ENCODE data around the gene STYK1.
"Not testable (repeated sequence)": the region's sequence is repeated elsewhere in the genome, so short reads cannot be mapped to it uniquely, and the experiment has no call there.

STYK1 gene

DNA sequence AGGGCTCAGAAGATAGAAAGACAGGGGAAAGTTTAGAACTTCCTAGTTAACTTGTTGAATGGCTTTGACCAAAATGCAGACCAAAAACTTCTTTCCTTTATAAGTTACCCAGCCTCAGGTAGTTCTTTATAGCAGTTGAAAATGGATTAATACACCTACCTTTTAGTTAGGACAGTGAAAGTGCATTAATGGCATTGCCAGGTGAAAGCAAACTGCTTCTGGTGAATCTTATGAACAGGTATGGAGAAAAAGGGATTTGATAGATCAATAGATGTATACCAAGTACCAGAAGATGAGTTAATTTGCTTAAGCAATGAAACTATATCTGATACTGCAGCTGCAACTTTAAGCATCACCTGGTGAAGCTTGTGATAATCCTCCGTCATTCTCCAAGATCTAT lies 14.2 kb upstream of the STYK1 start:
- DNase-seq: no peak

DNA sequence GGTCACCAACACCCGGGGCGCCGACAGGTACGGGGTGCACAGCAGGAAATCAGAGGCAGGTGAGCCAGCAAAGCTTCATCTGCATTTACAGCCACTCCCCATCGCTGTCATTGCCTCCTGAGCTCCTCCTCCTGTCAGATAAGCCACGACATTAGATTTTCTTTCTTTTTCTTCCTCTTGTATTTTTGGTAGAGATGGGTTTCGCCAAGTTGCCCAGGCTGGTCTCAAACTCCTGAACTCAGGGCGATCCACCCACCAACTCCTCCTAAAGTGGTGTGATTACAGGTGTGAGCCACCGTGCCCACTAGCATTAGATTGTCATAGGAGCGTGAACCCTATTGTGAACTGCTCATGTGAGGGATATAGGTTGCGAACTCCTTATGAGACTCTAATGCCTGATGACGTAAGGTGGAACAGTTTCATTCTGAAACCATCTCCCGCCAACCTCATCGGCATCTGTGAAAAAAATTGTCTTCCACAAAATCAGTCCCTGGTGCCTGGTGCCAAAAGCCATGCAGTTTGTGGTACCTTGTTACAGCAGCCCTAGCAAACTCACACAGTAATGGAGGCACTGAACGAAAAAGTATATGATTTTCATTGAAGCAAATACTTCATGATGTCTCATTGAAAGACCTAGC lies 1.5 kb downstream of the STYK1 start:
- no peak for DNase-seq

DNA sequence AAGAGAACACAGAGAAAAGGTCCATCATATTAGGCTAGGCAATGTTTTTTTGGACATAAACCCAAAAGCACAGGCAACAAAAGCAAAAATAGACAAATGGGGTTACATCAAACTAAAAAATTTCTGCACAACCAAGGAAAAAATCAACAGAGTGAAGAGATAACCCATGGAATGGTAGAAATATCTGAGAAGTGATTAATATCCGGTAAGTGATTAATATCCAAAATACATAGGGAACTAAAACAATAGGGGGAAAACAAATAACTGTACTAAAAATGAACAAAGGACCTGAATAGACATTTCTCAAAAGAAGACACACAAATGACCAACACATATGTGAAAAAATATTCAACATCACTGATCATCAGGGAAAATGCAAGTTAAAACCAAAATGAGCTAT lies 4.3 kb downstream of the STYK1 start:
- DNase-seq: no peak

DNA sequence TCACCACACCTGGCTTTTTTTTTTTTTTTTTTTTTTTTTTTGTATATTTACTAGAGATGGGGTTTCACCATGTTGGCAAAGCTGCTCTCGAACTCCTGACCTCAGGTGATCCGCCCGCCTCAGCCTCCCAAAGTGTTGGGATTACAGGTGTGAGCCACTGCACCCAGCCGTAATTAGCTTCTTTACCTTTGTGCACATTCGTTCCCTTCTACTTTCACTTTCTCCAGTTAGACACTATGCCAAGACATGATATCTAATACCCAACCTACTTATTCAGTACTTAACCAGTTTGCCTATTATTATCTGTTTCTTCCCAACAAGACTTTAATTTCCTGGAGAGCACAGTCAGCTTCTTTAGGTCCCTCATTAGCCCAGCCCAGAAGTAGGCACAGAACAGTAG lies 5.3 kb downstream of the STYK1 start:
- DNase-seq: no peak

DNA sequence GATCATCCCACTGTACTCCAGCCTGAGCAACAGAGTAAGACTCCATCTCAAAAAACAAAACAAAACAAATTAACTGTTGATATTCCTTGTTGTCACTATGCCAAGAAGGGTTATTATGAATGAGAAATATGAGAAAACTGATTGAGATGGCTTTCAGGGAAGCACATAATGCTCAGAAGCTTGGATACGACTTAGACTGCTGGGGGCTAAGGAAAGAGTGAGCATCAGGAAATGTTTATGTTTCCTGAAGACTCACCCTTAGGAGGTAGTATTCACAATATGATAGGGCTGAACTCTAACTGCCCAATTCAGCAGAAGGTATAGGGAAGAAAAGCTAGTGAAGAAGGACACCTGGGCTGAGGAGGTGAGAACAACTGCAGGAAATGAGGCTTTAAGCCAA lies 6.3 kb downstream of the STYK1 start:
- no peak for DNase-seq

DNA sequence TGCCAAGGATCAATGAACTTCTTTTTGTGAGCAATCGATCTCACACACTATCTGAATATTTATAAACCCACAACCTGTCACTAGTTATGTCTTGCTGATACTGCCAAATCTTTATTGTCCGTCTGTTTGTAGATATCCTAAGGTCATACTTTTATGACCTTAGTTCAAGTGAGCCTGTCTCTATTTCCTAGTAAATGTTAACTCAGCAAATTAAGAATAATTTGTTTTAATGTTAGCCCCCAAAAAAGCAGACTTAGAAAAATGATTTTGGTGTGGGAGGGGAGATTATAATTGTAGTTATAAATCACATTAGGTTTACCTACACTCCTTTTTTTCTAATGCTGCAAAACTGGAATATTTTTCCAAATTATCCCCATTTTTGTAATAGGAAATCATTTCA lies 9.4 kb downstream of the STYK1 start:
- no peak for DNase-seq

DNA sequence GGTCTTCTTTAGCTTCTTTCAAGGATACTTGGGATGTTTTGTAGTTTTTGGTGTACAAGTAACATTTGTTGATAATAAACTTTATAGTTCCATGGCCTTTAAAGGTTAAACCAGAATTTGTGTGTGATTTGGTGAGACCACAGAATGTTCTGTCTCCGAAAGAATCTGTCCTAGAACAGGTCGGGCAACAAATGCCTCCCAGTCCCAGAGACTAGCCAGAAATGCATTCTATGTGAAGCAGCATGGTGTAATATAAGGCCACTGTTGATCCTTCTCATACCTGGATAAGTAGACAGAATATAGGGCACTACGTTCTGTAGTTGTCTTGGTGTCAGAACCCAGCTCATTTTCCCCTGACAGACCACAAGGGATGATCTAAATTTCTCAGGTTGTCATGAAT lies 10.0 kb downstream of the STYK1 start:
- DNase-seq: no peak

DNA sequence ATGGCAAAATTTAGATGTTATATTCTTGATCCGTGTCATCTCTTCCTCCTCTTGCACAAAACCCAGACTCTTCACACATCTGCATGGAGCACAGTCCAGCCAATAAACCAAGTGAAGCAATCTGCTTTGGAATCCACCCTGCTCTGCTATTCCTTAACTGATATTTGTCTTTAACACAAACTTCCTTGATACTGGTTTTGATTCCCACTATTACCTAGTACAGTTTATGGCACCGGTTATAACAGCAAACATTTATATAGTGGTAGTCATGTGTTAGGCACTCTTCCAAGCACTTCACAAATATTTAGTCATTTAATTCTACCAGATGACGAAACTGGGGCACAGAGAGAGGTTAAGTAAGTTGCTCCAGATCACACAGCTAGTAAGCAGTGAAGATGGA lies 12.5 kb downstream of the STYK1 start:
- DNase-seq: no peak

DNA sequence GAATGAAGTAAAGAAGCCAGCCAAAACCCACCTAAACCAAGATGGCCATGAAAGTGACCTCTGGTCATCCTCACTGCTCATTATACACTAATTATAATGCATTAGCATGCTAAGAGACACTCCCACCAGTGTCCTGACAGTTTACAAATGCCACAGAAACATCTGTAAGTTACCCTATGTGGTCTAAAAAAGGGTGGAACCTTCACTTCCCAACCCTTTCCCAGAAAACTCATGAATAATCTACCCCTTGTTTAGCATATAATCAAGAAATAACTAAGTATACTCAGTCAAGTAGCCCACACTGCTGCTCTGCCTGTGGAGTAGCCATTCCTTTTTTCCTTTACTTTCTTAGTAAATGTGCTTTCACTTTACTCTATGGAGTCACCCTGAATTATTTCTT lies 19.8 kb downstream of the STYK1 start:
- no peak for DNase-seq

DNA sequence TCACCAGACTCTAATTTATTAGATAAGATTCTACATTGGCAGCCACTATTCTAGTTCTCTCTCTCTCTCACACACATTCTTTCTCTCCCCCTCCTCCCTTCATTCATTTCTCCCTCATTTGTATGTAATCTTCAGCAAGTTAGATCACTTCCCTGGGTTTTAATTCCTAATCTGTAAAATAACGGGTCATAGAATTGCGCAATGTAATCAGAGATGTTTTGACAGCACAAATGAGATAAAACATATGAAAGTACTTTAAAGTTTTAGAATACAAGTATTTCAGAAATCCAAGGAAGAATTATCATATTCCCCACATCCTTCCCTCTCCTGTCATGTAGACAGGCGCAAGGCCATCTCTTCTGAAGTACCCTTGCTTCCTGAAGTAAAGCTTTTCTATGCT lies 21.7 kb downstream of the STYK1 start:
- no peak for DNase-seq

DNA sequence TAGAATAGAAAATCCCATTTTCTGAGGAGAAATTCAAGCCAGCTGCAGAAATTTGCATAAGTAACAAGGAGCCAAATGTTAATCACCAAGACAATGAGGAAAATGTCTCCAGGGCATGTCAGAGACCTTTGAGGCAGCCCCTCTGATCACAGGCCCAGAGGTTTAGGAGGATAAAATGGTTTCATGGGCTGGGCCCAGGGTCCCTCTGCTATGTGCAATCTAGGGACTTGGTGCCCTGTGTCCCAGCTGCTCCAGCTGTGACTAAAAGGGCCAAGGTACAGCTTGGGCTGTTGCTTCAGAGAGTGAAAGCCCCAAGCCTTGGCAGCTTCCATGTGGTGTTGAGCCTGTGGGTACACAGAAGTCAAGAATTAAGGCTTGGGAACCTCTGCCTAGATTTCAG lies 27.3 kb downstream of the STYK1 start:
- DNase-seq: not testable (repeated sequence)

DNA sequence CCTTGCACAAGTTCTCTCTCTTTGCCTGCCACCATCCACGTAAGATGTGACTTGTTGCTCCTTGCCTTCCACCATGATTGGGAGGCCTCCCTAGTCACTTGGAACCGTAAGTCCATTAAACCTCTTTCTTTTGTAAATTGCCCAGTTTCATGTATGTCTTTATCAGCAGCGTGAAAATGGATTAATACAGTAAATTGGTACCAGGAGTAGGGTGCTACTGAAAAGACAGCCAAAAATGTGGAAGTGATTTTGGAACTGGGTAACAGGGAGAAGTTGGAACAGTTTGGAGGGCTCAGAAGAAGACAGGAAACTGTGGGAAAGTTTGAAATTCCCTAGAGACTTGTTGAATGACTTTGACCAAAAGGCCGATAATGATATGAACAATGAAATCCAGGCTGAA lies 27.9 kb downstream of the STYK1 start:
- DNase-seq: no peak

DNA sequence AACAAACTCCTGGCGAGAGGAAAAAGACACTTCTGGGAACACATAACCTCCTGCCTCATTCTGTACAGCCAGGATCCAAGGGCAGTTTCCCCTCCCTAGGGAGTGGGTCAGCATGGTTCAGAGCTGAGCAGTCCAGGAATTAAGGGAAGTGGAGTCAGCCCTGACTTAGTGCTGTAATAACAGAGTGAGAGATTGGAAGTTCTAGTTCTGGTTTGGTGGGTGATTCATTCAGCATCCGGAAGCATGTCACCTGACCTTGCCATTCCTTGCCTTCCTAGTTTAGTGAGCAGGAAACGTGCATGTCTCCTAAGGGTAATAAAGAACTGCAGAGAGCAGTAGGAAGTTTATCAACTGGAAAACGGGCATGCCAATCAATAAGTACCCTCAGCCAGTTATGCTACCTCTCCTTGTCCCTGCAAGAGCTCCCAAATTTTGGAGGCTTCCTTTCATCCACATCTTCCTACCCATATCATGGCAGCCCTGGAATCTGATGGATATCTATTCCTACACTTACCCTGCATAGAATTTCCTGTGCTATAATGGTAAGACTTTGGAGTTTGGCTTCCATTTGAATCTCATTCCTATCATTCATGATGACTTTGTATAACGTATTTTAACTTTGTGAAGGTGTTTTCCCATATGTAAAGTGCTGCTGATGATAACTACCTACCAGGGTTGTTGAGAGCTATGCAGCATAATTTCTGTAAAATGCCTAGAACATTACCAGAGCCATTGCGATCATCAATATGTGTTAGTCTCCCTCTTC lies 31.9 kb downstream of the STYK1 start:
- no peak for DNase-seq

DNA sequence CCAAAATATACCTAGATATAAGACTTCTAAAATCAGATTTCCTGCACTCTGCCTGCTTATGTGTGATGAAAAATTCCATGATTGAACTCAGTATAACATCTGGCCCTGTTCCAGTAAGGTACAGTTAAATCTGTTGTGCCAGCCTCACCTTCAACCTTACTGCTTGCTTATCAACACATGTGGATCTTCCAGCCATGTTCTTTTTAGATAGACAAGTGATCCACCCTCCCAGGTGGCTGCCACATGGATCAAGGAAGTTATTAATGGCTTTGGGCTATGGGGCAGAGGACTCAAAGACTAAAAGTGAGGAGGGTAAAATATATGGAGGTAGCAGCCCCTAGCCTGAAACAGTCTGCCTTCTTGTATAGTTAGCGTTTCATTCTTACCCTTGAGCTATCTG lies 35.1 kb downstream of the STYK1 start:
- no peak for DNase-seq

DNA sequence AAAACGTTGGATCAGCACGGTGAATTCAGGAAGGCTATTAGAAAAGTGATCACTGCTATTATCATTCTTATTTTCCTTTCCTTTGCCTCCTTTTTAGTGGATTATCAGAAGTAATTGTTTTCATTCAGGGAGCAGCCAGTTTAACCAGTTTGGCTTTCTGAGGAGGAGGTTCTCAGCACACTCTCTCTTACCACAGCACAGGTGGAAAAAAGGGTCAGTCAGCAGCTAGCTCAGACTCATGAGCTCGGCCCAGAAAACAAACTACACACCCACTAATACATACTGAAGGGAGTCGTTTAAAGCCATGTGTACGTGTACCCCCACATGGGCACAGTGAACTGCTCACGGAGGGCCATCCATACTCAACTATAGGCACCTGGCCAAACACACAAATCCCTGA lies 37.2 kb downstream of the STYK1 start:
- DNase-seq: no peak

DNA sequence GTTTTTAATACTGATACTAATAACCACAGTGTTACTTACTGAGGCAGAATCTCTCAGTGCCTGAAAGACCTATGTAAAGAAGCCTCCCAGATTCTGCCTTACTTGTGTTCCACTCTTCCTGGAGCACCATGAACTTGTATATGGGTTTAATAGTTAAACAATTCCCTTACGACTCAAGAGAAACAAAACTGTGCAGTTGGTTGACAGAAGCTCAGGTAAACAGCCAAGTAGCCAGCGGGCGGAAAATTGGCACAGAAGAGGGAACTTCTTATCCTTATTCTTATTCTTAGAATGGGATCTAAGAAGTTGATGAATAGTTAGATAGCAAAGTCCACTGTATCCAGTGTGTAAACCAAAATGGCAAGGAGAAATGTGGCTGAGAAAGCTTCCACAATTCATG lies 37.7 kb downstream of the STYK1 start:
- DNase-seq: no peak

DNA sequence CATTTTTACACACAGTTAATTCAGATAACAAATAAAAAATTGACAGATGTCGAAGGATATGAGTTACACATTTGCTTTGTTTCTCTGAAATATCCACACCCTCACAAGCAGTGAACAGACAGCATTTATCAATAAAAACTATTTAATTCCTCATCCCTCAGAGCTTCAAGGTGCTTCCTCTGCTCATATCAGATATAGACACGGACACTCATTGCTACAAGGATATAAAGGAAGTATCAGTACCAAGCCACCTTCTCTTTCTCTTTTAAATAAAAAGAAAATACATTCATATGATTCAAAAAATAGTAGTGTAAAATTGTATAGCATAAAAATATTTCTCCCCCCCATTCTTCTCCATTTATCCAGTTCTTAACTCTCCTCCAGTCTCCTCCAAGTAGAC lies 38.5 kb downstream of the STYK1 start:
- no peak for DNase-seq

DNA sequence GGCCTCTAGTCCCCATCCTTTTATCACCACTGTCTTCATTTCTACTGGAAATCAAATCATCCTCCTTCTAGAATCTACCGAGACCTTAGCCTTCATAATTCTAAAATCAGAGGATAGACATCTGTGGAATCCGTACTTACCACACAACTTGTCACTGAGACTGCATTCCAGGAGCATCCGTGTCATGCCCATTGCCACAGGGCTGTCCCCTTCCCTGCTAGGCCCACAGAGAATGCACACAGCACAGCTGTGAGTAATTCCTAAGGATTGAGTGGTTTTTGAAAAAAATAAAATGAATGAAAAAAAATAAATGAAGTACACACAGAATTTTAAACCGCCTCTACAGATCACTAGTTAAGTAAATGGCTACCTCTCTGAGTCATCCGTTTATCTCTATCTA lies 39.4 kb downstream of the STYK1 start:
- no peak for DNase-seq

DNA sequence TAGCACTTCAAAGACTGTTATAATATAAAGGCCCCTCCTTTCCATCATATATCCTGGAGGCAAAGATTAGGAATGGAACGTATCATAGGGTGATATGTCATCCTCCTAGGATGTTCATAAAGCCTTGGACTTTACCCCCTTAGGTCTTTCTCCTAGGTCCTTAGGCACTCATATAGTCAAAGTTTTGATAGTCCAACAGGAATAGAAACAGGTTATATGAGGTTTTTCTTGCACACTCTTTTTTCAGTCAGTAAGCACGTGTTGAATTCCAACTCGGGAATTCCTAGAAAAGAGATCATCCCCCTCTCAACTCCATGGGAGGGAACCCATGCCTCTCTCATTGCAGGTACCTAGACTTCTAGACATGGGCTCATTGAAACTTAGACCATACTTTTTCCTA lies 40.3 kb downstream of the STYK1 start:
- DNase-seq: no peak

DNA sequence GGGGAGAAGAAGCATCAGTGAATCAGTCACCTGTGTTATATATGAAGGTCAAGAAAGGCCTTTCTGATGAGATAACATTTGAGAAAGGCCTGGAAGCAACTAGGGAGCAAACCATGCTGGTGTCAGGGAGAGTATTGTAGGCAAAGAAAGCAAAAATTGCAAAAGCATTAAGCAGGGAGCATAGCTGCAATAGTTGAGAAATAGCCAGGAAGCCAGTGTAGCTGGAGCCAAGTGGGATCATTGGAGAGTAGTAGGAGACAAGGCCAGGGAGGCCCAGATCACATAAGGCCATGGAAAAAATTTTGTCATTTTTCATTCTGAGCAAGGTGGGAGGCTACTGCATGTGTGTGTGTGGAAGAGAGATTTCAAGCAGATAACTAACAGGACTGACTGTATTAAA lies 41.6 kb downstream of the STYK1 start:
- no peak for DNase-seq

DNA sequence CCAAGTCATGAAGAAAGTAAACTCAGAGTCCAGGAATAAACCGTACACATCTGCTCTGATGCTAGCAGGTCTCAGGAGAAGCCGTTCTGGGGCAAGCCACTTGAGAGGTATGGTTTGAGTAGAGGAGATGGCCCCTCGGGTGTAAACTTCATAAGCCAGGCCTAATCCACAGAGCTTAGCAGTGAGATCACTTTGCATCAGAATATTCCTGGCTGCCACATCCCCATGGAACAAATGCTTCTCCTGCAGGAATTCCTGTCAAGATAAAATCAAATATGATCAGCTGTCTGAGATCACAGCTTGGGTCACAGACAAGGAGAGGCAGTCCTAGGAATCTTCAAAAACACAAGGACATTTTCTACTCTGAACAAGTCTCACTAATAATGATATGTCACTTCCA lies 49.2 kb downstream of the STYK1 start:
- DNase-seq: no peak

DNA sequence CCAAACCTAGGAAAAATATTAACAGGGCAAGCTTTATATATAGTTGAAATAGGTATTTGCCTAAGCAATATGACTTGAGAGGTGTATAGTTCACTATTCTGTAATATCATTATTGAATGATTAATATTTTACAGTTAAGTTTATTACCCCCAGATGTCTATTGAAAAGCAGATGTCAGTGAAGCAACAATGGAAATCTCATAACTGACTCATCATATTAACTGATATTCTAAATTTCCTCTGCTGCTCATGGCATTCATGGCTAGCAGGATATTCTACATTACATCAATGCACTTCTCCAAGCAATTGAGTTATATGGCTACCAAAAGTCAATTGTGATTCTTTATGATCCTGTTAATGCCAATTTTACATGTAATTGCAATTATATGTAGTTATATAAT lies 50.7 kb downstream of the STYK1 start:
- no peak for DNase-seq

DNA sequence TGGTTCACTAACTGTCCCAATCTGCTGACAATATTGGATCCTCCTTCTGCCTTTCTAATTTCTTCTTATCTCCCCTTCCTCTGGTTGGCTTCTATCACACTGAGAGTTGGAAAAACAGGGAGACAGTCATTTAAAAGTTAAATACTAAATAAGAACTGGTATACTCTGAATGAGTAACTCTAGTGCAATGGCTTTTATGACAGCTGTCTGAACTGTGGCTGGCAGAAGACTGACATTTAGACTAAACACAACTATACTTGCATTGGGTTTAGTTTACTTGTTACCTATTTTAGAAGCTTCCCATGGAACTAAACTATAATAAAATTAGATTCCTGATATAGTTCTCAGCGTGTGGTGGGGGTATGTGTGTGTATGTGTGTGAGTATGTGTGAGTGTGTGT lies 52.6 kb downstream of the STYK1 start:
- DNase-seq: no peak

DNA sequence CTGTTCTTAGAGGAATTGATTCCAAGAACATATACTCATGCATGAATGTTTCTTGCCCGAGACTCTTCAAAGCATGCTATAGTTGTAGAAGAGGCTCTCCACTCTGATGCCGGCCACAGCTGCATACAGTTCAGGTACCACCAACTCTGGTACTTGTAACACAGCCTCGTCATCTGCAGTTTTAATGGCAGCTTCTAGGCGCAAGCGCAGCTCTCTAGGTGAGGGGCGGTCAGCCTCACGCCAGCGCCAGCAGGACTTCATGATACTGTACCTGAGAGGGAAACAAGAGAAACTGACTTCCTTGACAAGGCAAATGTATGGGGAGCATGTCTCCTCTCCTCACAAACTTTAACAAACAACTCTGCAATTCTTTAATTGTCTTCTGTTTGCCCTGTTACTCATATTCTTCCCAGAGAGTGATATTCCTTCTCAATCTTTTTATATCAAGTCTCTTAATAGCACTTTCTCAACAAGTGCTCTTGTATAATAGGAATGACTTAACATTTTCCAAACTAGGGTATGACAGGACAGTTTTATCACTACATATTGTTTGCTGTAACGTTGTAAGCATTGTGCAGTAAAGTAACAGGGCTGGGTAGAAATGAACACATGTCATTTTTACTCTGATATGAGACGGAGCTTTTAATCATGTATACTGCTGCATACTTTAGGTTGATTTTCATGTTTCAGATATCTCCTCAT lies 53.6 kb downstream of the STYK1 start:
- no peak for DNase-seq

All from activated CD4-positive, alpha-beta T cell treated with anti-CD3 and anti-CD28 coated beads for 4 hours (primary cell).